GM18511 (cell line): Measurements from ENCODE around the gene FRMD4A.
A peak's percentile ranks its signal among the peaks of the same experiment; 100 is the strongest.
"Not testable (repeated sequence)": the region's sequence is repeated elsewhere in the genome, so short reads cannot be mapped to it uniquely, and the experiment has no call there.

Experiments
- ATAC-seq: cut with Tn5 transposase; IDR thresholded peaks from one replicate; pipeline ENCODE4 v1.9.1; 2021; ENCODE audit warnings: mild to moderate bottlenecking, moderate library complexity; ENCODE audit not compliant: unreplicated experiment

Gene FRMD4A

GRCh38 chr10:13834581-13835286 is 496.0 kb downstream of the FRMD4A start:
- ATAC-seq = no peak

GRCh38 chr10:13831711-13832141 is 499.0 kb downstream of the FRMD4A start:
- ATAC-seq = peak; percentile 80

- ATAC-seq = no peak
Observed at GRCh38 chr10:13830385-13830784, 500.3 kb downstream of the FRMD4A start.

- ATAC-seq = no peak
Observed at GRCh38 chr10:13829790-13830189, 500.9 kb downstream of the FRMD4A start.

- not testable (repeated sequence) for ATAC-seq
Observed at GRCh38 chr10:13828284-13828683, 502.4 kb downstream of the FRMD4A start.

- ATAC-seq = no peak
Observed at GRCh38 chr10:13827076-13827797, 503.5 kb downstream of the FRMD4A start.

GRCh38 chr10:13823709-13824405 is 506.9 kb downstream of the FRMD4A start:
- ATAC-seq = no peak

- no peak for ATAC-seq
Observed at GRCh38 chr10:13823096-13823708, 507.5 kb downstream of the FRMD4A start.

GRCh38 chr10:13822490-13822889 is 508.2 kb downstream of the FRMD4A start:
- ATAC-seq = no peak

GRCh38 chr10:13820964-13821337 is 509.8 kb downstream of the FRMD4A start:
- ATAC-seq = no peak

GRCh38 chr10:13820119-13820963 is 510.4 kb downstream of the FRMD4A start:
- ATAC-seq = no peak

GRCh38 chr10:13816195-13816925 is 514.4 kb downstream of the FRMD4A start:
- ATAC-seq = no peak

- ATAC-seq = no peak
Observed at GRCh38 chr10:13815756-13816155, 515.0 kb downstream of the FRMD4A start.

GRCh38 chr10:13813550-13813949 is 517.2 kb downstream of the FRMD4A start:
- ATAC-seq = no peak

- no peak for ATAC-seq
Observed at GRCh38 chr10:13812804-13813203, 517.9 kb downstream of the FRMD4A start.

- no peak for ATAC-seq
Observed at GRCh38 chr10:13810568-13810967, 520.2 kb downstream of the FRMD4A start.

GRCh38 chr10:13809427-13809826 is 521.3 kb downstream of the FRMD4A start:
- ATAC-seq = no peak

GRCh38 chr10:13808556-13809391 is 522.0 kb downstream of the FRMD4A start:
- peak; percentile 70 for ATAC-seq

GRCh38 chr10:13806419-13806818 is 524.3 kb downstream of the FRMD4A start:
- ATAC-seq = no peak
